GM19328 (cell line): Measurements from ENCODE around the gene DNASE1L1.

ENCODE experiments used
- ATAC-seq: cut with Tn5 transposase; IDR thresholded peaks from one replicate; pipeline ENCODE4 v1.9.1; 2021; ENCODE audit warnings: mild to moderate bottlenecking, moderate library complexity; ENCODE audit not compliant: unreplicated experiment

Gene DNASE1L1

DNA sequence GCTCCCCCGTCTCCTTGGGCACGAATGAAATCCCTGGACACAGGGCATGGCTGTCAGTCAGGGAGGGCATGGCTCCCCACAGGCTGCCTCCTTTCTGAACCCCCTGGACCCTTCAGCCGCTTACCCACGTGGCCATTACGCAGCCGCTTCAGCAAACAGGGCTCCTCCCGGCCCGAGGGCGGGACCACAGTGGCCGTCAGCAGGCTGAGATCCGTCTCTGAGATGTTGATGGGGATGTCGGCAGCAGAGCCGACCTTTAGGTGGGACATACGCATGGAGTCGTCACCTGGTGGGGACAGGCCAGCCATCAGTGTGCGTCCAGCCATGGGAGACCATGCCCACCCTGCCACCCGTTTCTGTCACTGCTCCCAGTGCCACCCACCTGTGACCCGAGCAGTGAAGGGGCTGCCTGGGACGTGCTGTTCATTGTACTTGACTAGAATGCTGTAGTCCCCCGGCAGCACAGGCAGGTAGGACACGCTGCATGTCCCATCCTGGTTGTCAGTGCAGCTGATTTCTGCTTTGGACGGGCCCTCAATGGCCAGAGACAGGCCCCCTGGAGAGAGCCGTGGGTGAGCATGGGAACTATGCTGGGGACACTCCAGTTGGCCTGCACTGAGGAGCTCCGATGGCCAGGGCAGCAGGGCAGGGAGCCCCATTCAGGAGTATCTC, 55.7 kb downstream of the DNASE1L1 start:
- no peak for ATAC-seq

DNA sequence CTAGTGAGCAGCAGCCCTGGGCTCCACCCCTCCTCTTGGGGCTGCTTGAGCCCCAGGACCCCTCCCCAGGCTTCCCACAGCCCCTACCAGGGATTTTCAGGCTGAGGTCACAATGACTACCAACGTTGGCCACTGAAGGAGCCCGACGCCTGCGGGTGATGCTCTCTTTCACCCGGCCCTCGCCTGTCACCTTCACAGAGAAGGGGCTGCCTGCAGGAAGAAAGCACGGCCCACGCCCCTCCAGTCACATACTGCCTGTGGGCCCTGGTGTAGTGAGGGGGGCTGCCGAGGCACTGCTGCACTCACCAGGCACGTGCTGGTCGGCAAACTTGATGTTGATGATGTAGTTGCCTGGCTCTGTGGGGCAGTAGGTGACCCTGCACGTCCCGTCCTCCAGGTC, 56.6 kb downstream of the DNASE1L1 start:
- ATAC-seq = no peak

DNA sequence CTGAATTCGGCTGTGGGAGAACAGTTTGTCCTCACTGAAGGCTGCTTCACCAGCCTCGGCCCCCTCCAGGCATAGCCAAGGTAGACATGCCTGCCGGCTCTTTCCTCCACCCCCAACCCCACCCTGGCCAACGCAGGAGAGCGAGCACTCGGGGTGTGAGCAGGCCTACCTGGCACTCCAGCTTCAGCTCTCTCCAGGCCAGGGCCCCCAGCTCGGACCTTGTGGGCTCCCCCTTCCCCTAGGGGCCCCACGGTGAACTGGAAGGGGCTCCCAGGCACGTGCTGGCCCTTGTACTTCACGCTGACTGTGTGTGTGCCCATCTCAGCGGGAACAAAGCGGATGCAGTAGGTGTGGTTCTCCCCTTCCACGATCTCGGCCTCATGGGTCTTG, 57.0 kb downstream of the DNASE1L1 start:
- ATAC-seq = no peak
